Measurements from ENCODE around the gene MCFD2.

Gene MCFD2

DNA sequence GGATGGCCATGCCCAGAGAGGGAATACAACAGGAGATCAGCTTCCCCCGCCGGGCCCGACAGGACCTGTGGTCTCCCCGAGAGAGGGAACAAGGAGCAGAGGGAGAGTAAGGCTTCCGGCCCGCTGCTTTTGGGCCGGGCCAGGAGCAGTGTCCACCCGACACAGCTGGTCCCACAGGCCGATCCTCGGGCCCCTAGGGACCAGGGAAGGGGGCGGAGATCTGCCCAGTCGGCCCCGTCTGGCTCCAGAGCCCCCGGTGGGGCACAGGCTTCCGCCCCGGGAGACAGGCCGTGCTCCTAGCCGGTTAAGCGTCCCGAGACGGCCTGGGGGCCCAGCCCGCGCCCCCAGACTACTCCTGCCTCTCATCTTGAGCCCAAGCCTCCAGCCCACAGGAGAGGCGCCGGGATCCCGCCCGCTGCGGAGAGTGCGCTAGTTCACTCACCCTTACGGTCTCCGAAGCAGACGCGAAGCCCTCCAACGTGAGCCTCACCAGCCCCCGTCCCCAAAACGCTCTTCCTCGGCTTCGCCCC lies at the start of gene MCFD2:
Gene MCFD2 (minus strand): TSS at position 526 of the 530 bp plus-strand sequence. CDS start 6,635 bp downstream, outside the sequence.
- peak within 1 kb of the TSS; percentile 98 for H3K4me3 Mint-ChIP-seq
- H3K4me1 Mint-ChIP-seq (ENCODE audit: low read depth) = peaks cover 55% of the 10 kb centered on the region
- no peaks in the 10 kb centered on the region for H3K9me3 Mint-ChIP-seq (ENCODE audit: low read depth)
- H3K27me3 Mint-ChIP-seq = no peaks in the 10 kb centered on the region
- peak within 1 kb of the TSS; percentile 92 for H3K27ac Mint-ChIP-seq
- H3K36me3 Mint-ChIP-seq = peaks cover 3% of the 10 kb centered on the region

- Mint-ChIP-seq H3K36me3 (no peaks in the 10 kb centered on the region), H3K4me1 (ENCODE audit: low read depth) (peaks cover 16% of the 10 kb centered on the region), H3K4me3 (no peak overlapping the region), H3K9me3 (ENCODE audit: low read depth) (no peaks in the 10 kb centered on the region), H3K27me3 (no peaks in the 10 kb centered on the region), H3K27ac (peak overlapping the region; percentile 6)
These were observed 49.4 kb upstream of the MCFD2 start for GRCh38 chr2:46964835-46965560.

DNA sequence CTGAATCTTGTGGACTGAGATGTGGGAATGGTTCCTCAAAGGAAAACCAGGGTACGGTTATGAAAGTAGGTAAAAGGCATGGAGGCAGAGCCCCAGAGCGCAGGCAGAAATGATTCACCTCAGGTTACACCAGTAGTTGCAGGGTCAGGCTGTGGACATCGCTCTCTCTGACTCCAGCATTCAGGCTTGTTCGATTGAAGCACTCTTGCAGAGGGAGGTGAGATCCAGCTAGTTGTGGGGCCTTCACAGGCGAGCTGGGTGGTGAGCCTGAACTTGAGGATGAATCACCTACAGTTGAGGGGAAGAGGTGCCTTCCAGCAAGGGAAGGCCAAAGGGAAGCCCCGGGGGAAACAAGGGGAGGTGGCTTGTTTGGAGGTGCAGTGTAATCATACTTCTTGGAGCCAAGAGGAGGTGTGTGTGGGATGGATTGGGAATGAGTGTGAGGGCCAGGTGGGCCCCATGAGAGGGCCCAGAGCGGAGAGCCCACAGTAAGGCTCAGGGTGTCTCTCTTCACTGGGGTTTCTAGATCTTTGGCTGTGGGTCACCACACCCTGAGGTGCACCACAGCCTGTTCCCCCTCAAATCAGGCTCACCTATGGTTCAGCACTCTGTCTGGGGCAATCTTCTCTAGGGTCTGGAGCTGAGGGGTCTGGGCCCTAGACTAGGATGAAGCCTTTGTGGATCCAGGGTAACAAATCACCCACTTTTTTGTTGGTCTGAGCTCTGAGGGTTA lies 48.5 kb upstream of the MCFD2 start:
- Mint-ChIP-seq H3K9me3 (ENCODE audit: low read depth) (no peaks in the 10 kb centered on the region), H3K4me3 (no peak overlapping the region), H3K27me3 (no peaks in the 10 kb centered on the region), H3K36me3 (no peaks in the 10 kb centered on the region), H3K4me1 (ENCODE audit: low read depth) (peaks cover 16% of the 10 kb centered on the region), H3K27ac (no peak overlapping the region)

DNA sequence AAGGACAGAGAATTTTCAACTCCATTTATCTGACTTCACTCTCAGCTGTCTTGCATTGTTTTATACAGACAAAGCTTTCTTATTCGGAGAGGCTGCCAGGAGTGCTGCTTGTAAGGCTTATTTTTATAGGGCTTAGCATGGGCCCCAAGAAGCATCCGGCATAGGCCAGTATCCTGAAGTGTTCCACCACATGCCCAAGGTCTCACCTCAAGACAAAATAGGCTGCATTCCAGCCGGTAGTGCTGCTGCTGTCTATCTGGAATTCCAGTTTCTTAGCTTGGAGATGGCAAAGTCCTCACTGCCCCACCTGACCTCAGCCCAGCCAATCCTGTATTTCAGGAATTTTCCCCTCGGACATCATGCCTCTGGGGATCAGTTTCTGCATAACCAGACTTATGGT lies 47.6 kb upstream of the MCFD2 start:
- H3K36me3 Mint-ChIP-seq = no peaks in the 10 kb centered on the region

DNA sequence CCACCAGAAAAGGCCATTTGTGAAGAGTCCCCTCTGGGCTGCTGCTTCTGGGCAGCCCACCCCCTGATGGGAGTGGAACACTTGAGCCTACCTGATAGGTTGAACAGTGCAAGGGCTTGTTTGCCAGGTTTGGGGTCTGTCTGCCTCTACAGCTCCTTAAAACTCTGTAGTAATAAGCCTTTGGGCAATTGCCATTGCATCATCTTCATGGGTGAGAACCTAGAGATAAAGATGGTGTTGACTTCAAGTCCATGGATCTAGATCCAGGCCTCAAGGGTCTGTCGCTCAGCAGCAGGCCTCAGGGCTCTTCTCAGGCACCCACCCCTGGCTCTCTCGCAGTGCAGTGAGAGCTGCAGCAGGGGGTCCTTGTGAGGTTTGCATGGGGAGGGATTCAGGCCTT lies 47.1 kb upstream of the MCFD2 start:
- Mint-ChIP-seq H3K4me3 (no peak overlapping the region), H3K27ac (no peak overlapping the region), H3K27me3 (no peaks in the 10 kb centered on the region), H3K36me3 (no peaks in the 10 kb centered on the region), H3K4me1 (ENCODE audit: low read depth) (peaks cover 16% of the 10 kb centered on the region), H3K9me3 (ENCODE audit: low read depth) (no peaks in the 10 kb centered on the region)

More for the DNA sequence above, 47.6 kb upstream of the MCFD2 start:
- Mint-ChIP-seq H3K27me3 (no peaks in the 10 kb centered on the region), H3K4me1 (ENCODE audit: low read depth) (peaks cover 16% of the 10 kb centered on the region), H3K9me3 (ENCODE audit: low read depth) (no peaks in the 10 kb centered on the region), H3K27ac (no peak overlapping the region), H3K4me3 (no peak overlapping the region)

DNA sequence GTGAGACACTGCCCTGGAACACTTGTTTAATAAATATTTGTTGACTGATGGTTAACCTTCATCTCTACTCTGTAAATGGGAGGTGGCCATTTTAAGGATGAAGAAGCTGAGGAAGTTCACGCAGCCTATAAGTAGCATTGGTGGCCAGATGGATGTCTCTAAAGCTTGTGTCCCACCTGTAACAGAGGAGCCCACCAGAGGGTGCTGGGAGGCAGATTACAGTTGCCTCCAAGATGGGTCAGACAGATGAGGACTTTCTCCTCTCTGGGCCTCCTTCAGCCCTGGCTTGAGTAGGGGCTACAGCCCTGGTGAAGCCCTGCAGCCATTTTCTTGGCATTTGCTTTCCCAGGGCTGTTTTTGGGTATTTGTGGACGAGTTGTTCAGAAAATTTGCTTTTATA lies 45.0 kb upstream of the MCFD2 start:
- Mint-ChIP-seq H3K27ac (no peak overlapping the region), H3K4me3 (no peak overlapping the region), H3K9me3 (ENCODE audit: low read depth) (no peaks in the 10 kb centered on the region), H3K36me3 (no peaks in the 10 kb centered on the region), H3K27me3 (no peaks in the 10 kb centered on the region), H3K4me1 (ENCODE audit: low read depth) (peaks cover 13% of the 10 kb centered on the region)

- Mint-ChIP-seq H3K4me1 (ENCODE audit: low read depth) (peaks cover 10% of the 10 kb centered on the region), H3K4me3 (no peak overlapping the region), H3K27me3 (no peaks in the 10 kb centered on the region), H3K9me3 (ENCODE audit: low read depth) (no peaks in the 10 kb centered on the region), H3K27ac (no peak overlapping the region), H3K36me3 (peaks cover 6% of the 10 kb centered on the region)
These were observed 42.9 kb upstream of the MCFD2 start for GRCh38 chr2:46958431-46959017.

DNA sequence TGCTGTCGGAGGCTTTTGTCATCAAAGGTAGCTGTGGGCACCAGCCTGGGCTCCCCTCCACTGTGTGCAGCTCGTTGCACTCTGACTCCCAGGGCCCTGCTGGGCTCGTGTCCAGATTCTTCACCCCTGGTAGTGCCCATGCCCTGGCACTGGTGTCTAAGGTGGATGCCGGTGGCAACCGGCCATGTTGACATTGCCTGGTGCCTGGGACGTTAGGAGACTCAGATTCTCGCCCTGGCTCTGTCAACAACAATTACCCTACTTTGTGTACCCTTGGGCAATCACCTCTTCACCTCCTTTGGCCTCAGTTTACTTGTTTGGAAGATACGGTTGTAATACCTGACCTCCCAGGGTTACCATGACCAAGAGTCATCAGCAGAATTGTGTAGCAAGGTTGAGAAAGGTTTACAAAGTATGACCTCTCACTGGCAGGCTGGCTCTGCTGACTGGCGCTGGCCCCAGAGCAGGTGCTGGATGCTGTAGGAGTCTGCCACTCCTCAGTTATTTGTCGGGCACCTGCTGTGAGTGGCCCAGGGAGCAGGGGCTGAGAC lies 41.5 kb upstream of the MCFD2 start:
- H3K4me1 Mint-ChIP-seq (ENCODE audit: low read depth) = peaks cover 6% of the 10 kb centered on the region
- no peaks in the 10 kb centered on the region for H3K9me3 Mint-ChIP-seq (ENCODE audit: low read depth)
- H3K36me3 Mint-ChIP-seq = peaks cover 6% of the 10 kb centered on the region
- H3K4me3 Mint-ChIP-seq = no peak overlapping the region
- H3K27me3 Mint-ChIP-seq = no peaks in the 10 kb centered on the region
- no peak overlapping the region for H3K27ac Mint-ChIP-seq

DNA sequence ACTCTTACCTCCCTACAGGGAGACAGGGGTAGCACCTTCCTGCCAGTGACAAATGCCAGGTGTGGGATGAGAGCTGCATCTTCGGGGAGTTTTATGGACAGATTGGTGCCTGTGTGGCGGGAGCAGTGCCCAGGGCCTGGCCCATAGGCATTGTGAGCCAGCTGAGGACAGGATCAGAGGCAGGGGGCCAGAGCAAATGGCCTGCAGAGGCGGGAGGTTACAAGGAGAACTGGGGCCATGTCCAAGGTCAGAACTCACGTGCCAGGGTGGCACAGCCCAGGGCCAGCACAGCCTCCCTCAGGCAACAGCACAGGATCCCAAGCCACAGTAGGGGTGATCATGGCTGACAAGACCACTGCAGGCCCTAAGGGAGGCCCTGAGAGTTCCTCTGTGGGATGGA lies 40.2 kb upstream of the MCFD2 start:
- peaks cover 13% of the 10 kb centered on the region for H3K4me1 Mint-ChIP-seq (ENCODE audit: low read depth)
- peaks cover 11% of the 10 kb centered on the region for H3K36me3 Mint-ChIP-seq
- no peak overlapping the region for H3K27ac Mint-ChIP-seq

DNA sequence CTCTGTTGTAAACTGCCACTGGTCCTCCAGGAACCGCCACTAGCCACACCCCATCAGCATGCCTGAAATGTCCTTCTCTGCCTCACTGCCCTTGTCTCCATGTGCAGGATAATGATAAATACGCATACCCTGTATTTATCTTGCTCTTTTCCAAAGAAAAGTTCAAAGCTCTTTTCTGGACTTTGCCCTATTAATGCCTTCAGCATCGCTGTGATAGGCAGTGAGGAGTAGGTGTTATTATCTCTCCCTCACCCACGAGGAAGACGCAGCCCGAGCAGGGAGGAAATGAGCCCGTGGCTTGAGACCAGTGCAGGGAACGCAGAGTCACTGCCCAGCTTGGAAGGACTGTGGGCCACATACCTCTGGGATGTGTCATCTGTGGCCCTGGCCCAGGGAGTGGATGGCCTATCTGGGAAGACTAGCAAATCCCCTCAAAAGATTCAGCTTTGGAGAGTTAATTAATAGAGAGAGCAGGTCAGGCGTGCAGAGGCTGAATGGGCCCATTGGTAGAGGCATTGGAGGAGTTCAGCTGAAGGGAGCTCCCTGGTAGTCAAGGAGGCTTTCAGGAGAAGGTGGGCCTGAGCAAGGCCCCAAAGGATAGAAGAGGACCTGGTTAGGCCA lies 39.5 kb upstream of the MCFD2 start:
- Mint-ChIP-seq H3K9me3 (ENCODE audit: low read depth) (no peaks in the 10 kb centered on the region), H3K4me3 (no peak overlapping the region), H3K27ac (no peak overlapping the region), H3K36me3 (peaks cover 11% of the 10 kb centered on the region), H3K27me3 (no peaks in the 10 kb centered on the region), H3K4me1 (ENCODE audit: low read depth) (peaks cover 16% of the 10 kb centered on the region)

More for the DNA sequence above, 40.2 kb upstream of the MCFD2 start:
- H3K4me3 Mint-ChIP-seq = no peak overlapping the region
- no peaks in the 10 kb centered on the region for H3K27me3 Mint-ChIP-seq
- no peaks in the 10 kb centered on the region for H3K9me3 Mint-ChIP-seq (ENCODE audit: low read depth)

DNA sequence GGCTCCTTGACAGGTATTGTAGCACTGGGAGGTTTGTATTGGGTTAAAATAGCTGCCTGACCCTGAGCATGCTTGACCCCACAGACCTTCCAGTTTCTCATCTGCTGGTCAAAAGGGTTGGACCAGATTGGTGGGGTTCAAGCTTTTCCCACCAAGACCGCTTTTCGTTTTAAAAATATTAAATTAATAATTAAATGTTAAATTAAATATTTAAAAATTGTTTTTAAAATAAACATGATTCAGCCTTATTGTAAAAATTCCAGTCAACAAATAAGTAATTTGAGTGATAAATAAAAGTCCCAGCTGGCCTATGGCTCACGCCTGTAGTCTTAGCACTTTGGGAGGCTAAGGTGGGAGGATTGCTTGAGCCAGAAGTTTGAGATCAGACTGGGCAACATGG lies 36.6 kb upstream of the MCFD2 start:
- H3K4me1 Mint-ChIP-seq (ENCODE audit: low read depth) = peaks cover 33% of the 10 kb centered on the region
- H3K36me3 Mint-ChIP-seq = peaks cover 11% of the 10 kb centered on the region
- no peak overlapping the region for H3K27ac Mint-ChIP-seq
- H3K27me3 Mint-ChIP-seq = no peaks in the 10 kb centered on the region
- no peak overlapping the region for H3K4me3 Mint-ChIP-seq
- no peaks in the 10 kb centered on the region for H3K9me3 Mint-ChIP-seq (ENCODE audit: low read depth)

- H3K9me3 Mint-ChIP-seq (ENCODE audit: low read depth) = no peaks in the 10 kb centered on the region
- no peak overlapping the region for H3K27ac Mint-ChIP-seq
- H3K27me3 Mint-ChIP-seq = no peaks in the 10 kb centered on the region
- no peak overlapping the region for H3K4me3 Mint-ChIP-seq
- H3K4me1 Mint-ChIP-seq (ENCODE audit: low read depth) = peaks cover 39% of the 10 kb centered on the region
- H3K36me3 Mint-ChIP-seq = peaks cover 11% of the 10 kb centered on the region
These were observed 35.9 kb upstream of the MCFD2 start for GRCh38 chr2:46951290-46952064.

- Mint-ChIP-seq H3K27ac (peak overlapping the region; percentile 46), H3K36me3 (peaks cover 9% of the 10 kb centered on the region), H3K9me3 (ENCODE audit: low read depth) (no peaks in the 10 kb centered on the region), H3K27me3 (no peaks in the 10 kb centered on the region), H3K4me3 (no peak overlapping the region), H3K4me1 (ENCODE audit: low read depth) (peaks cover 49% of the 10 kb centered on the region)
These were observed 34.7 kb upstream of the MCFD2 start for GRCh38 chr2:46950314-46950713.

GRCh38 chr2:46947841-46948240 lies 32.2 kb upstream of the MCFD2 start:
- Mint-ChIP-seq H3K4me1 (ENCODE audit: low read depth) (peaks cover 67% of the 10 kb centered on the region), H3K4me3 (no peak overlapping the region), H3K27ac (no peak overlapping the region), H3K27me3 (no peaks in the 10 kb centered on the region), H3K9me3 (ENCODE audit: low read depth) (no peaks in the 10 kb centered on the region), H3K36me3 (peaks cover 5% of the 10 kb centered on the region)

Data from activated naive CD8-positive, alpha-beta T cell (primary cell).